Fibroblast of the aortic adventitia (primary cell): Measurements from ENCODE around the gene PTN. TPM values are rescaled to one million over a fixed set of nuclear protein-coding genes. Genes with fewer than 3 reads are reported as not detected.
A peak's percentile ranks its signal among the peaks of the same experiment; 100 is the strongest.

Source experiments
- DNase-seq: peaks from one replicate; pipeline ENCODE4 v3.0.0-alpha.2; 2010; ENCODE audit warnings: low read depth
- H3K4me3 ChIP-seq: 2 replicates; pipeline ENCODE4 v1.5.1; 2011; ENCODE audit warnings: low read depth, mild to moderate bottlenecking, control low read depth, low read length, moderate library complexity
- total RNA-seq: library from RNA; depleted of rRNA; stranded (reverse); fragments of >200 nt; gene quantifications from 2 replicates; pipeline ENCODE4 v1.2.3, GENCODE V29; 2012; ENCODE audit warnings: low replicate concordance
- TF ChIP-seq, protein P1 (sequence below): IDR thresholded peaks from 2 replicates; pipeline ENCODE4 v1.5.1; 2011; ENCODE audit warnings: mild to moderate bottlenecking, low read length, control low read depth, inconsistent platforms; ENCODE audit not compliant: insufficient read depth

Gene PTN
- total RNA-seq, 1 donor = 28.7 TPM

DNA sequence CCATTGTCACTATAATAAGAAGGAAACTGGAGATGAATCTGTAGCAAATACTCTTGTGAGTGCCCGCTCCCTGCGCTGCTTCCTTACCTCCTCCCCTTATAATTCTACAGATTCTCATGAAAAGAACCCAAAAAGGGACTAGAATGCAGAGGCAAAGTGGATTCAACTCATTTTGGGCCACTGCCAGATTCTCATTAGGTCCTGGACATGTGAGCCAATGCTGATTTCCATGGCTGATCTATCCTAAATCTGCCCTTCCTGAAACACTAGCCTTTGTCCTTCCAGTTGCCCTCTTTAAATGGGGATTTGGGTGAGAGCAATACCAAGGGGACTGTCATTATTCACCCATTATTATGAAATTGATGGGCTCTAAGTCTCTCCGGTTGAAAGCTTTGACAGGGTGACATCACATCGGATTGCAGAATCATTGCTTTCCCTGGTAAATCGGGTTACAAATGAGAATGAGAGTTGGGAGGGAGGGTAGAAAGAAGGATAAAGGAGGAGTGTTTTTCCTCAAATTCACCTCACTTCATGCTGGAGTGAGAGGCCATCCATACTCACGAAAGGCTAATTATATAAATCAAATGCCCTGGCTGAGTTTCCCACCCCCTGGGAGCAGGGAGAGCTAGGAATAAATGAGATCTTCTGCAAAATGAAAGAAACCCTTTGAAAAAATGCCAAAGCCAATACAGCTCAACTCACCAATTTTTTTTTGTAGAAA, 37.5 kb downstream of the PTN start:
- TF ChIP-seq, protein P1, sequence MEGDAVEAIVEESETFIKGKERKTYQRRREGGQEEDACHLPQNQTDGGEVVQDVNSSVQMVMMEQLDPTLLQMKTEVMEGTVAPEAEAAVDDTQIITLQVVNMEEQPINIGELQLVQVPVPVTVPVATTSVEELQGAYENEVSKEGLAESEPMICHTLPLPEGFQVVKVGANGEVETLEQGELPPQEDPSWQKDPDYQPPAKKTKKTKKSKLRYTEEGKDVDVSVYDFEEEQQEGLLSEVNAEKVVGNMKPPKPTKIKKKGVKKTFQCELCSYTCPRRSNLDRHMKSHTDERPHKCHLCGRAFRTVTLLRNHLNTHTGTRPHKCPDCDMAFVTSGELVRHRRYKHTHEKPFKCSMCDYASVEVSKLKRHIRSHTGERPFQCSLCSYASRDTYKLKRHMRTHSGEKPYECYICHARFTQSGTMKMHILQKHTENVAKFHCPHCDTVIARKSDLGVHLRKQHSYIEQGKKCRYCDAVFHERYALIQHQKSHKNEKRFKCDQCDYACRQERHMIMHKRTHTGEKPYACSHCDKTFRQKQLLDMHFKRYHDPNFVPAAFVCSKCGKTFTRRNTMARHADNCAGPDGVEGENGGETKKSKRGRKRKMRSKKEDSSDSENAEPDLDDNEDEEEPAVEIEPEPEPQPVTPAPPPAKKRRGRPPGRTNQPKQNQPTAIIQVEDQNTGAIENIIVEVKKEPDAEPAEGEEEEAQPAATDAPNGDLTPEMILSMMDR = no peak
- peak; percentile 17 for DNase-seq
- H3K4me3 ChIP-seq = no peak overlapping the region

DNA sequence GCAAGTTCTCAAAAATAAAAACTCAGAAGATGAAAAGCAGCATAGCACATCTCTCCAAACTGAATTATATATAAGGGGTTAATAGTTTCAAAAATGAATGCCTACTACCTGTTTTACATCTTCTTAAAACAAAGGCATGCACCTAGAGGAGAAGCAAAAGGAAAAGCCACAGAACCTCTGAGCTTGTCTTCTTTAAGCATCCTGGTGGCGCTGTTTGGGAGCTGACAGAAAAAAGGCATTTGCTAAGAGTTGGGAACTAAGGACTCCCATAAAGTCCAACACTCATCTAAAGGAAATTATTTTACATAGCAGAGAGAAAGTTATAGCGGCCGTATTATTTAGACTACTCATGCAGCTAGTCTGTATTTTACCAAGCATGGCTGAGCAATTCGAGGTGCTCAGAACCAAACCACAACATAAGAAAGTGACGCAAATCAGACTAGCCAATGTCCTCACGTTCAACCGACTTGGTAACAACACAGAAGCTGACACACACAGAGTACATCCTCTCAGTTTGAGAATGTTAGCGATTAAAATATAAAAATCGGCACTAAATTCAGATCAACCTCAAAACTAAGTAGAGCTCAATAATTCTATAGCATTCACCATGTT, 38.8 kb downstream of the PTN start:
- peak; percentile 34 for DNase-seq
- TF ChIP-seq, protein P1 = no peak
- H3K4me3 ChIP-seq = no peak overlapping the region

DNA sequence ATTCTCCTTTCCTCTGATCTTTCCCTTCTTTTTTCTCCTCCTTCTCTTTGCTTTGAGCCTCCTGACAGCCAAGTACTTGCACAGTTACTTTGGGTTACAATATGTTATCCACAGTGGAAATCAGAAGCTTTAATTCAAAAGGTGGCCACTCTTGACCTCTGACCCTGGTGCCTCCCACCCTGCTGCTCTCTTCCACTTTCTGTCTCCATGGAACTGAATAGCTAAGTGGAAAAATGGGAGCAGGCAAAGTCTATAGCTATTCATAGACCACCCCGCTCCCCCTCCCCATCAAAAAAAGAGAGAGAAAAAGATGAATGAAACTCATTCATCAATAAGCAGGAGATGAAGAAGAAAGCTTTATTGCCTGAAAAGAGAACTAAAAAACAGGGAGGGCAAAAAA, 39.4 kb downstream of the PTN start:
- DNase-seq = no peak
- no peak overlapping the region for H3K4me3 ChIP-seq
- TF ChIP-seq, protein P1 = no peak

DNA sequence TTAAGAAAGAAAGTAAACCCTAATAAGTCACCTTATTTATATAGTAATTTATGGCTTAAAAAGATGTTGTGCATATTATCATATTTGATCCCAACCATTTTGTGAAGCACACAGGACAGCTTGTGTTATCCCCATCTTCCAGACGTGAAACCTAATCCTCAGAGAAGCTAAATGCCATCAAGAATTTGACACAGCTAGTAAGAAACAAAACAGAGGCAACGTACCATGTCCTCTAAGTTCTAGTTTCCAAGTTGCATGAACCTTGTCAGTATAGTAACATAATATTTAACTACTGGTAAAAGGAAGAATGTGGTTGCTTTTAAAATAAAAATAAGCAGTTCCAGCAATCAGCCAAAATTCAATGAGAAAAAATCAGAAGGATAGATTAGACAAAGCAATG, 41.5 kb downstream of the PTN start:
- TF ChIP-seq, protein P1 = no peak
- H3K4me3 ChIP-seq = no peak overlapping the region
- DNase-seq = no peak

DNA sequence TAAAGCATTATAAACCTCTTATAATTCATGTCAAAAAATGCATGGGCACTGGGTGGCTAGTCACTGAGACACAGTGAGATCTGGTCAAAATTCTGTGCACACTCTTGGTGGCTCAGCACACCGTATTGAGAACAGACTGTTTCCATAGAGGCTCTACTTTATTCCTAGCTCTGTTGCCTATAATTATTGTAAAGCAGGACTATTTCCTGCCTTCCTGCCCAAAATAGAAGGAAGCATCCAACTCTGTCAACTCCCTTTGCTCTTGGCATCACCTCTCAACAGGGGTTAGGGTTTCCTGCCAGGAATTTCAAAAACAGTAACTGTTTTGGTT, 45.1 kb downstream of the PTN start:
- no peak overlapping the region for H3K4me3 ChIP-seq
- TF ChIP-seq, protein P1 = no peak
- peak; percentile 15 for DNase-seq

DNA sequence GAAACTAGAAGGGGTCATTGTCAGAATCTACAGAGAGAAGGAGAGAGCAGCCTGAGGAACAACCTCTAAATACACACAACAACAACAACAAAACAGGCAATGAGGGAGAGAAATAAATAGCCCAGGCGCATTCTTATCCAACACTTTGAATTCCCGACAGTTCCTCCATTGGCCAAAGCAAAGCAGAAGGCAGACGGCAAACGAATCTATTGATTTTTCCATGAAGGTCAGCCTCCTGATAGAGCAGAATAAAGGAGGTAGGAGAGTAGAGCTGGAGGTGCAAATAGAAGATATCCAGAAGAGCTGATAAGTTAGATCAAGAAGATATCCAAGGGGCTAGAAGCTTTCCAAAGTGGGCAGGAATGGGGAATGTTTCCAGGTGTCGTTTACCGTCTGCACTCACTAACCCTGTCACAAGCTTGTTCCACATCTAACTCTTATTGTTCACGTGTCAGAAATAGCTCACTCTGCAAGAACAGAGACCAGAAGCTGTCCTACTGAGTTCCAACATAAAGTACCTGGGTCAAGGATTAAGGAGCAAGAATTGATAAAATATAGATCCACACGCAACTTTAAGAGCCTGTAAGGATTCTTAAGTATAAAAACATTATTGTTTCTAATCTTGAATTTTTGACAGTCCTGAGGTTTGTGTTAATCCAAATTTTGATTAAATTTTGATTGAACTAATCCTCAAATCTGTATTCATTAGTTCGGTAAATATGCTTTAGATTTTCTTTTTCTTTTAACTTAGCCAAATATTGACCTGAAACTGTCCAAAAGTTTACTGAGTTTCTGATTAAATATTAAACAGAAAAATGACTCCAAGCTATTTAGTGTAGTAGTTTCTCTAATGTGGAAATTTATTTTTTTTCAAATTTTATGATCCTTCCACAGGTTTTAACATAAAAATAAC, 45.7 kb downstream of the PTN start:
- no peak overlapping the region for H3K4me3 ChIP-seq
- TF ChIP-seq, protein P1 = no peak
- DNase-seq = no peak
